Measurements from ENCODE around the gene CHI3L2.

DNA sequence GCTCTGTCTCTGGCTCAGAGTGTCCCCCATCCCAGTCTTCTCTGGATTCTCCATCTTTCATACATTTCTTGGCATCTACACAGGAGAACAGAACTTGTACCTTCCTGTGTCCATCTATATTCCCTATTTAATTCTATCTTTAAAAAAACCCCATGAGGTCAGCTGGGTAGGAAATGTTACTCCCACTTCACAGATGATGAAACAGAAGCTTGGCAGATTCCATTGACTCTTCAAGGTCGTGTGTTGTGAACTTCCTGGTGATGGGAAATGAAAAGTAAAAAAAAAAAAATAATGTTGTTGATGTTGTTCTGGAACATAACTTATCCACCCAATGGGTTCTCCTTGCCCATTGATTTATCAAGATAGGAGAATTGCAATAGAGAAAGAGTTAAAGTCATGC, 8.9 kb downstream of the CHI3L2 start:
- TF ChIP-seq, protein P1, sequence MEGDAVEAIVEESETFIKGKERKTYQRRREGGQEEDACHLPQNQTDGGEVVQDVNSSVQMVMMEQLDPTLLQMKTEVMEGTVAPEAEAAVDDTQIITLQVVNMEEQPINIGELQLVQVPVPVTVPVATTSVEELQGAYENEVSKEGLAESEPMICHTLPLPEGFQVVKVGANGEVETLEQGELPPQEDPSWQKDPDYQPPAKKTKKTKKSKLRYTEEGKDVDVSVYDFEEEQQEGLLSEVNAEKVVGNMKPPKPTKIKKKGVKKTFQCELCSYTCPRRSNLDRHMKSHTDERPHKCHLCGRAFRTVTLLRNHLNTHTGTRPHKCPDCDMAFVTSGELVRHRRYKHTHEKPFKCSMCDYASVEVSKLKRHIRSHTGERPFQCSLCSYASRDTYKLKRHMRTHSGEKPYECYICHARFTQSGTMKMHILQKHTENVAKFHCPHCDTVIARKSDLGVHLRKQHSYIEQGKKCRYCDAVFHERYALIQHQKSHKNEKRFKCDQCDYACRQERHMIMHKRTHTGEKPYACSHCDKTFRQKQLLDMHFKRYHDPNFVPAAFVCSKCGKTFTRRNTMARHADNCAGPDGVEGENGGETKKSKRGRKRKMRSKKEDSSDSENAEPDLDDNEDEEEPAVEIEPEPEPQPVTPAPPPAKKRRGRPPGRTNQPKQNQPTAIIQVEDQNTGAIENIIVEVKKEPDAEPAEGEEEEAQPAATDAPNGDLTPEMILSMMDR (IDR thresholded peaks at IDR 0.05) = no peak
- no peak for TF ChIP-seq EZH2 (IDR thresholded peaks at IDR 0.05; ENCODE audit: borderline replicate concordance, insufficient read depth, low read depth, low read length, poor library complexity, severe bottlenecking)

Data from B cell (primary cell).